Right cardiac atrium (tissue), 5 donors: ENCODE measurements around the gene PRDM12. TPM values are rescaled to one million over a fixed set of nuclear protein-coding genes. Genes with fewer than 3 reads are reported as not detected.
A peak's percentile ranks its signal among the peaks of the same experiment; 100 is the strongest.

Source experiments
- ATAC-seq, 2 donors: fragments of 200-7000 bp; cut with Tn5 transposase; one replicate each; pipeline versions ENCODE4 v1.8.0 to v1.9.1; 2020; ENCODE audit warnings: moderate library complexity in 2 of 2, mild to moderate bottlenecking in 1 of 2
- DNase-seq, 3 donors: peaks; one replicate each; pipeline ENCODE4 v3.0.0-alpha.2; 2020
- H3K27ac ChIP-seq: one replicate; pipeline ENCODE4 v1.5.1; 2013; ENCODE audit warnings: mild to moderate bottlenecking, low read length, control low read depth, moderate library complexity
- H3K27me3 ChIP-seq: one replicate; pipeline ENCODE4 v1.6.1; 2013; ENCODE audit not compliant: control insufficient read depth, insufficient read depth
- H3K4me1 ChIP-seq: one replicate; pipeline ENCODE4 v1.6.1; 2013; ENCODE audit warnings: low read length; ENCODE audit not compliant: control insufficient read depth, insufficient read depth
- H3K4me3 ChIP-seq: one replicate; pipeline ENCODE4 v1.5.1; 2013; ENCODE audit warnings: low read length, control low read depth
- H3K9me3 ChIP-seq: one replicate; pipeline ENCODE4 v1.6.1; 2013; ENCODE audit warnings: low read length; ENCODE audit not compliant: control insufficient read depth
- WGBS: extraction: QIAGEN DNeasy Blood & Tissue Kit; methylation state at CpG from one replicate; pipeline ENCODE4 v1.1.7; 2013; 5-methylcytosine and 5-hydroxymethylcytosine counted together
- intact Hi-C, 4 donors: fragments of 100-400 bp; cut with DNase I; formaldehyde crosslinking; loops; one replicate each; pipeline versions ENCODE4 v1.11.0 to v1.14.0; 2022 to 2023
- polyA plus RNA-seq: library from polyadenylated mRNA; stranded (reverse); fragments of 200-250 nt; gene quantifications from one replicate; pipeline ENCODE4 v1.2.3, GENCODE V29; 2013
- total RNA-seq, 4 donors: library from RNA; stranded (reverse); fragmentation: NEBNext Ultra II Directional; extraction: Animal tissue kit (Norgen Biotek cat#: 25700); gene quantifications; one replicate each; pipeline ENCODE4 v1.2.1, GENCODE V29; 2021
- donor health status: healthy with polysubstance abuse.
- donor health status: DM: no; HTN: yes; CAD: no.
- donor health status: DM: no; HTN: no; CAD: no.
- donor health status: DM: no; HTN: yes; CAD: no; lungs with severe emphysema.
- donor health status: DM: yes; HTN: yes; CAD: no.

PRDM12 gene
- total and polyA plus RNA-seq, 5 donors: 0.02 TPM; not detected in 4

GRCh38 chr9:130666393-130667119, 2.2 kb downstream of the PRDM12 start:
- Histone ChIP-seq H3K9me3 (no peaks in the 10 kb centered on the region), H3K4me3 (no peak overlapping the region), H3K27ac (no peak overlapping the region), H3K4me1 (peaks cover 5% of the 10 kb centered on the region), H3K27me3 (no peaks in the 10 kb centered on the region)
- DNase-seq (no peak), ATAC-seq (no peak)
- intact Hi-C loops: no loop called here
- 14% methylated on average over 60 of the region's 60 CpGs for WGBS

- no peak for DNase-seq
- WGBS: 71% methylated on average over 4 of the region's 4 CpGs
- intact Hi-C loops: no loop called here
- ATAC-seq: no peak
- H3K4me3 ChIP-seq: no peak overlapping the region
- peaks cover 5% of the 10 kb centered on the region for H3K4me1 ChIP-seq
- H3K27me3 ChIP-seq: no peaks in the 10 kb centered on the region
- H3K9me3 ChIP-seq: no peaks in the 10 kb centered on the region
- H3K27ac ChIP-seq: no peak overlapping the region
Observed at GRCh38 chr9:130667120-130667435, 2.7 kb downstream of the PRDM12 start.

GRCh38 chr9:130668196-130668595, 3.8 kb downstream of the PRDM12 start:
- H3K27ac ChIP-seq: no peak overlapping the region
- ATAC-seq (no peak), DNase-seq (no peak)
- 92% methylated on average over 13 of the region's 13 CpGs for WGBS
- no peak overlapping the region for H3K4me3 ChIP-seq
- intact Hi-C loops: no loop called here
- H3K4me1 ChIP-seq: peaks cover 5% of the 10 kb centered on the region
- H3K9me3 ChIP-seq: no peaks in the 10 kb centered on the region
- no peaks in the 10 kb centered on the region for H3K27me3 ChIP-seq

- intact Hi-C loops: no loop called here
- Histone ChIP-seq H3K4me3 (no peak overlapping the region), H3K4me1 (peaks cover 5% of the 10 kb centered on the region), H3K27me3 (no peaks in the 10 kb centered on the region), H3K9me3 (no peaks in the 10 kb centered on the region), H3K27ac (no peak overlapping the region)
- DNase-seq (no peak), ATAC-seq (no peak)
- 69% methylated on average over 12 of the region's 12 CpGs for WGBS
Observed at GRCh38 chr9:130668659-130669058, 4.3 kb downstream of the PRDM12 start.

GRCh38 chr9:130669965-130670364, 5.6 kb downstream of the PRDM12 start:
- no peaks in the 10 kb centered on the region for H3K9me3 ChIP-seq
- intact Hi-C loops: no loop called here
- ATAC-seq (no peak), DNase-seq (no peak)
- no peak overlapping the region for H3K27ac ChIP-seq
- peaks cover 2% of the 10 kb centered on the region for H3K4me1 ChIP-seq
- H3K4me3 ChIP-seq: no peak overlapping the region
- H3K27me3 ChIP-seq: no peaks in the 10 kb centered on the region
- 85% methylated on average over 4 of the region's 4 CpGs for WGBS

- intact Hi-C loops: no loop called here
Observed at GRCh38 chr9:130670644-130671043, 6.2 kb downstream of the PRDM12 start.

GRCh38 chr9:130672466-130672865, 8.1 kb downstream of the PRDM12 start:
- intact Hi-C loops: no loop called here
- Histone ChIP-seq H3K9me3 (no peaks in the 10 kb centered on the region), H3K27me3 (no peaks in the 10 kb centered on the region), H3K4me3 (no peak overlapping the region), H3K27ac (no peak overlapping the region), H3K4me1 (no peaks in the 10 kb centered on the region)
- 92% methylated on average over 8 of the region's 8 CpGs for WGBS
- DNase-seq (no peak), ATAC-seq (no peak)

More at GRCh38 chr9:130670644-130671043, 6.2 kb downstream of the PRDM12 start:
- Histone ChIP-seq H3K27ac (no peak overlapping the region), H3K27me3 (no peaks in the 10 kb centered on the region), H3K9me3 (no peaks in the 10 kb centered on the region), H3K4me1 (peaks cover 2% of the 10 kb centered on the region), H3K4me3 (no peak overlapping the region)
- 81% methylated on average over 6 of the region's 6 CpGs for WGBS
- no peak for DNase-seq
- no peak for ATAC-seq

GRCh38 chr9:130672933-130673615, 8.7 kb downstream of the PRDM12 start:
- DNase-seq: no peak
- no peaks in the 10 kb centered on the region for H3K9me3 ChIP-seq
- no peak overlapping the region for H3K4me3 ChIP-seq
- WGBS: 84% methylated on average over 12 of the region's 12 CpGs
- intact Hi-C loops: no loop called here
- H3K27ac ChIP-seq: no peak overlapping the region
- no peak for ATAC-seq
- H3K4me1 ChIP-seq: no peaks in the 10 kb centered on the region
- H3K27me3 ChIP-seq: no peaks in the 10 kb centered on the region

- Histone ChIP-seq H3K27ac (no peak overlapping the region), H3K4me3 (no peak overlapping the region), H3K9me3 (no peaks in the 10 kb centered on the region), H3K4me1 (no peaks in the 10 kb centered on the region), H3K27me3 (no peaks in the 10 kb centered on the region)
- ATAC-seq (no peak), DNase-seq (no peak)
- intact Hi-C loops: no loop called here
- 85% methylated on average over 13 of the region's 13 CpGs for WGBS
Observed at GRCh38 chr9:130675396-130675795, 11.0 kb downstream of the PRDM12 start.

- ATAC-seq (no peak), DNase-seq (no peak)
- WGBS: 70% methylated on average over 7 of the region's 7 CpGs
- intact Hi-C loops: no loop called here
- Histone ChIP-seq H3K4me3 (no peak overlapping the region), H3K4me1 (peaks cover 2% of the 10 kb centered on the region), H3K9me3 (no peaks in the 10 kb centered on the region), H3K27ac (no peak overlapping the region), H3K27me3 (no peaks in the 10 kb centered on the region)
Observed at GRCh38 chr9:130677252-130677651, 12.9 kb downstream of the PRDM12 start.

GRCh38 chr9:130680836-130681768, 16.7 kb downstream of the PRDM12 start:
- intact Hi-C loops: loop anchor here in 2 of 4 donors (5.0 kb wide), 2 partner anchors 49 to 219 kb away; no protein-coding TSS in a partner anchor
- no peaks in the 10 kb centered on the region for H3K27me3 ChIP-seq
- H3K9me3 ChIP-seq: no peaks in the 10 kb centered on the region
- no peak overlapping the region for H3K27ac ChIP-seq
- 2% methylated on average over 114 of the region's 116 CpGs for WGBS
- peak overlapping the region; percentile 50 for H3K4me3 ChIP-seq
- peak; percentile 86 to 90 (median 90) for DNase-seq
- ATAC-seq: peak; percentile 67 to 81
- peaks cover 2% of the 10 kb centered on the region for H3K4me1 ChIP-seq
